A549 (cell line): ENCODE measurements around the gene SERPINA3. TPM values are rescaled to one million over a fixed set of nuclear protein-coding genes. Genes with fewer than 3 reads are reported as not detected.

Experiments
- ATAC-seq, 2 experiments: fragments of 200-7000 bp in 1 of 2; fragments of >200 bp in 1 of 2; cut with Nextera tagmentation in 1 of 2; cut with Tn5 transposase in 1 of 2; 3 replicates each; pipeline versions ENCODE4 v1.8.0 to v1.9.1; 2018 to 2020; ENCODE audit warnings: mild to moderate bottlenecking in 1 of 2, moderate library complexity in 1 of 2
- CTCF ChIA-PET: fragments of 300-600 bp; sonication (Branson Sonifier 250); formaldehyde crosslinking; extraction: SDS; loops from one replicate; lab custom pipeline; 2021; ENCODE audit warnings: antibody characterized with exemption, inconsistent platforms; lab: Yijun Ruan, JAX
- POLR2A ChIA-PET: fragments of 350-600 bp; formaldehyde crosslinking; extraction: SDS; loops from one replicate; lab custom pipeline; 2021; ENCODE audit warnings: antibody characterized with exemption, inconsistent platforms; lab: Yijun Ruan, JAX
- DNase-seq, 2 experiments: peaks; one replicate each; pipeline versions ENCODE4 v3.0.0 to v3.0.0-alpha.2; 2011 to 2016; ENCODE audit warnings: low read depth in 1 of 2, low spot score in 1 of 2
- FAIRE-seq: peaks from 2 replicates; lab custom pipeline; 2011; peaks lifted over from hg19 to GRCh38; lab: Jason Lieb, UNC
- H3K27ac ChIP-seq, 2 experiments: fragments of >200 bp; sonication (Bioruptor Twin); formaldehyde crosslinking; 3 replicates each; pipeline ENCODE4 v1.5.1; 2016 to 2017
- H3K4me1 ChIP-seq: fragments of >200 bp; sonication (Bioruptor Twin); formaldehyde crosslinking; 3 replicates; pipeline ENCODE4 v1.6.1; 2016
- H3K4me2 ChIP-seq: fragments of >200 bp; sonication (Bioruptor Twin); formaldehyde crosslinking; 3 replicates; pipeline ENCODE4 v1.6.1; 2016
- H3K4me3 ChIP-seq: fragments of >200 bp; sonication (Bioruptor Twin); formaldehyde crosslinking; 3 replicates; pipeline ENCODE4 v1.5.1; 2016
- H3K9me3 ChIP-seq: fragments of >200 bp; sonication (Bioruptor Twin); formaldehyde crosslinking; 3 replicates; pipeline ENCODE4 v1.6.1; 2016
- CBX8 ChIP-seq: fragments of 200-600 bp; sonication (generic); IDR thresholded peaks from 2 replicates; pipeline ENCODE4 v1.6.1; 2016
- CHD2 ChIP-seq: fragments of 150-350 bp; IDR thresholded peaks from 2 replicates; pipeline ENCODE4 v1.6.1; 2014; ENCODE audit warnings: low read length; ENCODE audit not compliant: partially characterized antibody
- EHF ChIP-seq: fragments of 250-450 bp; sonication (Bioruptor Pico); IDR thresholded peaks from 2 replicates; pipeline ENCODE4 v1.5.0; 2020; ENCODE audit warnings: mild to moderate bottlenecking
- ESRRA ChIP-seq: fragments of 150-350 bp; IDR thresholded peaks from 2 replicates; pipeline ENCODE4 v1.6.1; 2014; ENCODE audit warnings: mild to moderate bottlenecking, low read length, borderline replicate concordance
- FOSL2 ChIP-seq, 2 experiments: fragments of 450-650 bp in 1 of 2; fragments of >200 bp in 1 of 2; sonication (Bioruptor Twin) in 1 of 2; formaldehyde crosslinking; IDR thresholded peaks; 2 replicates each; pipeline versions ENCODE4 v1.5.0 to v1.6.1; 2016 to 2020; ENCODE audit warnings: mild to moderate bottlenecking in 1 of 2, moderate library complexity in 1 of 2
- HOXA7 ChIP-seq: fragments of 250-450 bp; sonication (Bioruptor Pico); IDR thresholded peaks from 2 replicates; pipeline ENCODE4 v1.5.0; 2020; ENCODE audit warnings: mild to moderate bottlenecking, moderate library complexity
- JUNB ChIP-seq: fragments of >200 bp; sonication (Bioruptor Twin); formaldehyde crosslinking; IDR thresholded peaks from 2 replicates; pipeline ENCODE4 v1.6.1; 2016
- KDM1A ChIP-seq: fragments of 200-600 bp; sonication (generic); IDR thresholded peaks from 2 replicates; pipeline ENCODE4 v1.6.1; 2016; ENCODE audit warnings: low read depth, mild to moderate bottlenecking
- KDM5A ChIP-seq: fragments of 200-600 bp; sonication (generic); IDR thresholded peaks from 2 replicates; pipeline ENCODE4 v1.6.1; 2016; ENCODE audit warnings: antibody characterized with exemption, mild to moderate bottlenecking
- MAFK ChIP-seq: fragments of 450-650 bp; IDR thresholded peaks from 2 replicates; pipeline ENCODE4 v1.6.1; 2014; ENCODE audit not compliant: partially characterized antibody
- PHF8 ChIP-seq: fragments of 200-600 bp; sonication (generic); IDR thresholded peaks from 2 replicates; pipeline ENCODE4 v1.6.1; 2016; ENCODE audit warnings: low read depth, mild to moderate bottlenecking, antibody characterized with exemption, moderate library complexity, borderline replicate concordance
- ZFP36 ChIP-seq: fragments of 450-650 bp; IDR thresholded peaks from 2 replicates; pipeline ENCODE4 v1.6.1; 2014; ENCODE audit warnings: borderline replicate concordance; ENCODE audit not compliant: partially characterized antibody
- ZNF302 ChIP-seq: fragments of 250-450 bp; sonication (Bioruptor Pico); IDR thresholded peaks from 2 replicates; pipeline ENCODE4 v1.9.0; 2021; ENCODE audit warnings: inconsistent platforms, mild to moderate bottlenecking, moderate library complexity
- WGBS: methylation state at CpG from one replicate; pipeline ENCODE4 v1.1.6; 2017; ENCODE audit errors: missing lambda C conversion rate; 5-methylcytosine and 5-hydroxymethylcytosine counted together
- polyA plus RNA-seq, 4 experiments: library from polyadenylated mRNA; depleted of rRNA in 3 of 4; stranded (reverse); fragments of >200 nt; fragmentation: RNase III in 1 of 4; extraction: RNeasy Plus Mini Kit Qiagen cat#74134 plus additional on column Dnase treatment in 1 of 4; gene quantifications; 2 replicates in 3 of 4; 3 replicates in 1 of 4; pipeline ENCODE4 v1.2.3, GENCODE V29; 2011 to 2017
- TF ChIP-seq, protein P1 (sequence below): IDR thresholded peaks from 2 replicates; pipeline ENCODE4 v1.6.1; 2012; ENCODE audit warnings: low read depth, borderline replicate concordance
- TF ChIP-seq, protein P2 (sequence below): fragments of 250-450 bp; sonication (Bioruptor Pico); IDR thresholded peaks from 2 replicates; pipeline ENCODE4 v1.5.0; 2021; ENCODE audit warnings: mild to moderate bottlenecking, moderate library complexity, borderline replicate concordance
- TF ChIP-seq, protein P3 (sequence below): fragments of >200 bp; sonication (Bioruptor Twin); formaldehyde crosslinking; IDR thresholded peaks from 3 replicates; pipeline ENCODE4 v1.5.1; 2016
- TF ChIP-seq, protein P4 (sequence below): IDR thresholded peaks from 2 replicates; pipeline ENCODE4 v1.6.1; 2012
- TF ChIP-seq, protein P5 (sequence below): fragments of 250-450 bp; sonication (Bioruptor Pico); IDR thresholded peaks from 2 replicates; pipeline ENCODE4 v1.5.0; 2020; ENCODE audit warnings: low read depth, mild to moderate bottlenecking, moderate library complexity
- TF ChIP-seq, protein P6 (sequence below): fragments of 200-600 bp; sonication (generic); IDR thresholded peaks from 2 replicates; pipeline ENCODE4 v1.6.1; 2016; ENCODE audit warnings: antibody characterized with exemption, mild to moderate bottlenecking, moderate library complexity

Gene SERPINA3
- polyA plus RNA-seq, 2 of the 4 experiments (the other 2 are of a cell fraction) = 3.1 to 9.1 TPM

DNA sequence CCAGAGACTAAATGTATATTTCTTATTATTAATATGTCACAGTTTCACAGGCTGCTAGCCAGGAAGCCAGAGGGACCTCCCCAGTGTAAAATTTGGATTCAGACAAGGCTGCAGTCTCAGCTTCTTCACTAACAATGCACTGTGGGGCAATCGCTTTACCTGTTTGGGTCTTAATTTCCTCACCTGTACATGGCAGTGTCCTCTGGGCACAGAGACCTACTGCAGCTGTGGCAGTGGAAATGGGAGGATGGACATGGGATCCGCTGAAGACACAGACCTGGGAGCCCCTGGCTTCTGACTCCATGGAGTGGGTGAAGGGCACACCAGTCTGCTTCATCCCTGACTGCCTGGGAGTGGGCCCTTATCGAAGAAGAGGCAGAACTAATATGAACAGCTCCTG, 37.9 kb upstream of the SERPINA3 start:
- FAIRE-seq (no peak), ATAC-seq (no peak), DNase-seq (no peak)
- 49% methylated on average over 3 of the region's 3 CpGs for WGBS
- Histone ChIP-seq H3K9me3 (no peaks in the 10 kb centered on the region), H3K4me1 (no peaks in the 10 kb centered on the region), H3K27ac (no peak overlapping the region), H3K4me3 (no peak overlapping the region)
- ChIA-PET POLR2A (no interaction called here), CTCF (interaction anchor here (1.9 to 2.2 kb wide), 2 partner anchors 9 to 26 kb away, joined by 6 to 10 read pairs; no protein-coding TSS in a partner anchor)
- TF ChIP-seq, protein P1, sequence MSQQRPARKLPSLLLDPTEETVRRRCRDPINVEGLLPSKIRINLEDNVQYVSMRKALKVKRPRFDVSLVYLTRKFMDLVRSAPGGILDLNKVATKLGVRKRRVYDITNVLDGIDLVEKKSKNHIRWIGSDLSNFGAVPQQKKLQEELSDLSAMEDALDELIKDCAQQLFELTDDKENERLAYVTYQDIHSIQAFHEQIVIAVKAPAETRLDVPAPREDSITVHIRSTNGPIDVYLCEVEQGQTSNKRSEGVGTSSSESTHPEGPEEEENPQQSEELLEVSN = no peak
- TF ChIP-seq, protein P2, sequence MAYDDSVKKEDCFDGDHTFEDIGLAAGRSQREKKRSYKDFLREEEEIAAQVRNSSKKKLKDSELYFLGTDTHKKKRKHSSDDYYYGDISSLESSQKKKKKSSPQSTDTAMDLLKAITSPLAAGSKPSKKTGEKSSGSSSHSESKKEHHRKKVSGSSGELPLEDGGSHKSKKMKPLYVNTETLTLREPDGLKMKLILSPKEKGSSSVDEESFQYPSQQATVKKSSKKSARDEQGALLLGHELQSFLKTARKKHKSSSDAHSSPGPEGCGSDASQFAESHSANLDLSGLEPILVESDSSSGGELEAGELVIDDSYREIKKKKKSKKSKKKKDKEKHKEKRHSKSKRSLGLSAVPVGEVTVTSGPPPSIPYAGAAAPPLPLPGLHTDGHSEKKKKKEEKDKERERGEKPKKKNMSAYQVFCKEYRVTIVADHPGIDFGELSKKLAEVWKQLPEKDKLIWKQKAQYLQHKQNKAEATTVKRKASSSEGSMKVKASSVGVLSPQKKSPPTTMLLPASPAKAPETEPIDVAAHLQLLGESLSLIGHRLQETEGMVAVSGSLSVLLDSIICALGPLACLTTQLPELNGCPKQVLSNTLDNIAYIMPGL (CRISPR knock-in tag) = no peak
- TF ChIP-seq EHF (CRISPR knock-in tag) (no peak), PHF8 (no peak), HOXA7 (CRISPR knock-in tag) (no peak), ZNF302 (CRISPR knock-in tag) (no peak), ESRRA (no peak), CBX8 (no peak), MAFK (no peak), KDM1A (no peak), ZFP36 (no peak), CHD2 (no peak), FOSL2 (IDR thresholded peaks at IDR 0.05) (no peak), FOSL2 (CRISPR knock-in tag; IDR thresholded peaks at IDR 0.05) (no peak), KDM5A (no peak), JUNB (no peak)
- TF ChIP-seq, protein P3, sequence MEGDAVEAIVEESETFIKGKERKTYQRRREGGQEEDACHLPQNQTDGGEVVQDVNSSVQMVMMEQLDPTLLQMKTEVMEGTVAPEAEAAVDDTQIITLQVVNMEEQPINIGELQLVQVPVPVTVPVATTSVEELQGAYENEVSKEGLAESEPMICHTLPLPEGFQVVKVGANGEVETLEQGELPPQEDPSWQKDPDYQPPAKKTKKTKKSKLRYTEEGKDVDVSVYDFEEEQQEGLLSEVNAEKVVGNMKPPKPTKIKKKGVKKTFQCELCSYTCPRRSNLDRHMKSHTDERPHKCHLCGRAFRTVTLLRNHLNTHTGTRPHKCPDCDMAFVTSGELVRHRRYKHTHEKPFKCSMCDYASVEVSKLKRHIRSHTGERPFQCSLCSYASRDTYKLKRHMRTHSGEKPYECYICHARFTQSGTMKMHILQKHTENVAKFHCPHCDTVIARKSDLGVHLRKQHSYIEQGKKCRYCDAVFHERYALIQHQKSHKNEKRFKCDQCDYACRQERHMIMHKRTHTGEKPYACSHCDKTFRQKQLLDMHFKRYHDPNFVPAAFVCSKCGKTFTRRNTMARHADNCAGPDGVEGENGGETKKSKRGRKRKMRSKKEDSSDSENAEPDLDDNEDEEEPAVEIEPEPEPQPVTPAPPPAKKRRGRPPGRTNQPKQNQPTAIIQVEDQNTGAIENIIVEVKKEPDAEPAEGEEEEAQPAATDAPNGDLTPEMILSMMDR = no peak
- TF ChIP-seq, protein P4, sequence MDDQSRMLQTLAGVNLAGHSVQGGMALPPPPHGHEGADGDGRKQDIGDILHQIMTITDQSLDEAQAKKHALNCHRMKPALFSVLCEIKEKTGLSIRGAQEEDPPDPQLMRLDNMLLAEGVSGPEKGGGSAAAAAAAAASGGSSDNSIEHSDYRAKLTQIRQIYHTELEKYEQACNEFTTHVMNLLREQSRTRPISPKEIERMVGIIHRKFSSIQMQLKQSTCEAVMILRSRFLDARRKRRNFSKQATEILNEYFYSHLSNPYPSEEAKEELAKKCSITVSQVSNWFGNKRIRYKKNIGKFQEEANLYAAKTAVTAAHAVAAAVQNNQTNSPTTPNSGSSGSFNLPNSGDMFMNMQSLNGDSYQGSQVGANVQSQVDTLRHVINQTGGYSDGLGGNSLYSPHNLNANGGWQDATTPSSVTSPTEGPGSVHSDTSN = no peak
- TF ChIP-seq, protein P5, sequence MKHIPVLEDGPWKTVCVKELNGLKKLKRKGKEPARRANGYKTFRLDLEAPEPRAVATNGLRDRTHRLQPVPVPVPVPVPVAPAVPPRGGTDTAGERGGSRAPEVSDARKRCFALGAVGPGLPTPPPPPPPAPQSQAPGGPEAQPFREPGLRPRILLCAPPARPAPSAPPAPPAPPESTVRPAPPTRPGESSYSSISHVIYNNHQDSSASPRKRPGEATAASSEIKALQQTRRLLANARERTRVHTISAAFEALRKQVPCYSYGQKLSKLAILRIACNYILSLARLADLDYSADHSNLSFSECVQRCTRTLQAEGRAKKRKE (CRISPR knock-in tag) = no peak
- TF ChIP-seq, protein P6, sequence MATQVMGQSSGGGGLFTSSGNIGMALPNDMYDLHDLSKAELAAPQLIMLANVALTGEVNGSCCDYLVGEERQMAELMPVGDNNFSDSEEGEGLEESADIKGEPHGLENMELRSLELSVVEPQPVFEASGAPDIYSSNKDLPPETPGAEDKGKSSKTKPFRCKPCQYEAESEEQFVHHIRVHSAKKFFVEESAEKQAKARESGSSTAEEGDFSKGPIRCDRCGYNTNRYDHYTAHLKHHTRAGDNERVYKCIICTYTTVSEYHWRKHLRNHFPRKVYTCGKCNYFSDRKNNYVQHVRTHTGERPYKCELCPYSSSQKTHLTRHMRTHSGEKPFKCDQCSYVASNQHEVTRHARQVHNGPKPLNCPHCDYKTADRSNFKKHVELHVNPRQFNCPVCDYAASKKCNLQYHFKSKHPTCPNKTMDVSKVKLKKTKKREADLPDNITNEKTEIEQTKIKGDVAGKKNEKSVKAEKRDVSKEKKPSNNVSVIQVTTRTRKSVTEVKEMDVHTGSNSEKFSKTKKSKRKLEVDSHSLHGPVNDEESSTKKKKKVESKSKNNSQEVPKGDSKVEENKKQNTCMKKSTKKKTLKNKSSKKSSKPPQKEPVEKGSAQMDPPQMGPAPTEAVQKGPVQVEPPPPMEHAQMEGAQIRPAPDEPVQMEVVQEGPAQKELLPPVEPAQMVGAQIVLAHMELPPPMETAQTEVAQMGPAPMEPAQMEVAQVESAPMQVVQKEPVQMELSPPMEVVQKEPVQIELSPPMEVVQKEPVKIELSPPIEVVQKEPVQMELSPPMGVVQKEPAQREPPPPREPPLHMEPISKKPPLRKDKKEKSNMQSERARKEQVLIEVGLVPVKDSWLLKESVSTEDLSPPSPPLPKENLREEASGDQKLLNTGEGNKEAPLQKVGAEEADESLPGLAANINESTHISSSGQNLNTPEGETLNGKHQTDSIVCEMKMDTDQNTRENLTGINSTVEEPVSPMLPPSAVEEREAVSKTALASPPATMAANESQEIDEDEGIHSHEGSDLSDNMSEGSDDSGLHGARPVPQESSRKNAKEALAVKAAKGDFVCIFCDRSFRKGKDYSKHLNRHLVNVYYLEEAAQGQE = no peak
- TF ChIP-seq, all 56 proteins: peak for 0
- H3K4me2 ChIP-seq = no peak overlapping the region
